Hepatocyte (in vitro differentiated cells): ENCODE data around the gene BEND6.

Experiments
- CTCF ChIP-seq: fragments of 200-600 bp; sonication (generic); IDR thresholded peaks from 2 replicates; pipeline ENCODE4 v1.5.1; 2016; ENCODE audit warnings: antibody characterized with exemption, mild to moderate bottlenecking; ENCODE audit not compliant: poor library complexity
- EZH2 ChIP-seq: fragments of 200-600 bp; sonication (generic); IDR thresholded peaks from 2 replicates; pipeline ENCODE4 v1.6.1; 2016; ENCODE audit warnings: antibody characterized with exemption, mild to moderate bottlenecking, borderline replicate concordance

DNA sequence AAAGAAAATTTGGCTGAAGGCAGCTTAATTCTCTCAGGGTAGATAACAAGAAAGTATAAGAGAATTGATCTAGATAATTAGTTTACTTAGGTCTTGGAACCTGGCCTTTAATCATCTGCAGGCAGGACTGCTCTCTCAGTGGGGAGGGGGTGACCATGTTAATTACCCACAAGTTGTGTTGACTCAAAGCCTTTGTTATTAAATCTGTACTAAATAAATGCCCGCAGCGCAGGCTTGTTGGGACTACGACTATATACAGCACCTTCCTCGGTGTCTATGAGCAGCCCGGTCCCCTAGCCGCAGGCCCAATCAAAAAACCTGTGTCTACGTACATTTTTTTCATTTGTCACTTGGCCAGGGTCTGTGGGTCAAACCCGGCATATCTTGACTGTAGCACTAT lies 119.5 kb downstream of the BEND6 start:
- TF ChIP-seq EZH2 (no peak), CTCF (no peak)
